HL-60 (cell line): ENCODE measurements around the gene MADCAM1.

ENCODE experiments used
- GABPA ChIP-seq: IDR thresholded peaks from 2 replicates; pipeline ENCODE4 v1.6.1; 2012; ENCODE audit warnings: low read depth
- REST ChIP-seq: IDR thresholded peaks from 2 replicates; pipeline ENCODE4 v1.6.1; 2012; ENCODE audit warnings: low read depth; ENCODE audit not compliant: insufficient replicate concordance
- SPI1 ChIP-seq: IDR thresholded peaks from 2 replicates; pipeline ENCODE4 v1.6.1; 2012; ENCODE audit warnings: low read depth, mild to moderate bottlenecking, borderline replicate concordance
- TF ChIP-seq, protein P1 (sequence below): IDR thresholded peaks from one replicate; pipeline ENCODE4 v1.5.1; 2011; ENCODE audit warnings: low read length, control low read depth, inconsistent platforms; ENCODE audit not compliant: insufficient read depth

GRCh38 chr19:512547-513365, 16.5 kb downstream of the MADCAM1 start:
- TF ChIP-seq, protein P1, sequence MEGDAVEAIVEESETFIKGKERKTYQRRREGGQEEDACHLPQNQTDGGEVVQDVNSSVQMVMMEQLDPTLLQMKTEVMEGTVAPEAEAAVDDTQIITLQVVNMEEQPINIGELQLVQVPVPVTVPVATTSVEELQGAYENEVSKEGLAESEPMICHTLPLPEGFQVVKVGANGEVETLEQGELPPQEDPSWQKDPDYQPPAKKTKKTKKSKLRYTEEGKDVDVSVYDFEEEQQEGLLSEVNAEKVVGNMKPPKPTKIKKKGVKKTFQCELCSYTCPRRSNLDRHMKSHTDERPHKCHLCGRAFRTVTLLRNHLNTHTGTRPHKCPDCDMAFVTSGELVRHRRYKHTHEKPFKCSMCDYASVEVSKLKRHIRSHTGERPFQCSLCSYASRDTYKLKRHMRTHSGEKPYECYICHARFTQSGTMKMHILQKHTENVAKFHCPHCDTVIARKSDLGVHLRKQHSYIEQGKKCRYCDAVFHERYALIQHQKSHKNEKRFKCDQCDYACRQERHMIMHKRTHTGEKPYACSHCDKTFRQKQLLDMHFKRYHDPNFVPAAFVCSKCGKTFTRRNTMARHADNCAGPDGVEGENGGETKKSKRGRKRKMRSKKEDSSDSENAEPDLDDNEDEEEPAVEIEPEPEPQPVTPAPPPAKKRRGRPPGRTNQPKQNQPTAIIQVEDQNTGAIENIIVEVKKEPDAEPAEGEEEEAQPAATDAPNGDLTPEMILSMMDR: no peak
- TF ChIP-seq GABPA (no peak), SPI1 (no peak), REST (no peak)
